PC-9 (cell line): ENCODE data around the gene CEP68. TPM values are rescaled to one million over a fixed set of nuclear protein-coding genes. Genes with fewer than 3 reads are reported as not detected.

Source experiments
- BruUV-seq: library from RNA; stranded (reverse); fragments of 400-500 nt; replicated peaks from 2 replicates; lab custom pipeline; 2021; lab: Mats Ljungman, UMichigan
- CTCF ChIA-PET: fragments of 300-600 bp; sonication (Branson Sonifier 250); formaldehyde crosslinking; loops from one replicate; lab custom pipeline; 2022; ENCODE audit warnings: antibody characterized with exemption; lab: Charles Lee
- POLR2A ChIA-PET: fragments of 300-600 bp; sonication (Branson Sonifier 250); formaldehyde crosslinking; loops from one replicate; lab custom pipeline; 2022; ENCODE audit warnings: antibody characterized with exemption; ENCODE audit not compliant: unreplicated experiment; lab: Charles Lee
- DNase-seq, 2 experiments: peaks; one replicate each; pipeline versions ENCODE4 v3.0.0 to v3.0.0-alpha.2; 2015 to 2022; ENCODE audit warnings: mixed read lengths in 1 of 2
- H2AFZ ChIP-seq: fragments of 200-600 bp; sonication (generic); 2 replicates; pipeline ENCODE4 v1.8.1; 2017; ENCODE audit warnings: antibody characterized with exemption
- H3F3A ChIP-seq: fragments of 200-600 bp; sonication (generic); 2 replicates; pipeline ENCODE4 v1.8.1; 2017; ENCODE audit warnings: antibody characterized with exemption, mild to moderate bottlenecking, low read depth; ENCODE audit not compliant: insufficient read depth
- H3K27ac ChIP-seq: fragments of 200-600 bp; sonication (generic); 2 replicates; pipeline ENCODE4 v1.6.1; 2016; ENCODE audit warnings: mixed run types
- H3K27me3 ChIP-seq: fragments of 200-600 bp; sonication (generic); 2 replicates; pipeline ENCODE4 v1.6.1; 2016; ENCODE audit warnings: low read depth, mixed run types; ENCODE audit not compliant: insufficient read depth
- H3K36me3 ChIP-seq: fragments of 200-600 bp; sonication (generic); 2 replicates; pipeline ENCODE4 v1.6.1; 2016; ENCODE audit warnings: low read depth, mixed run types
- H3K4me1 ChIP-seq: fragments of 200-600 bp; sonication (generic); replicated peaks from 2 replicates; pipeline ENCODE4 v1.6.1; 2016; ENCODE audit warnings: mixed run types; ENCODE audit not compliant: insufficient read depth
- H3K4me2 ChIP-seq: fragments of 200-600 bp; sonication (generic); 2 replicates; pipeline ENCODE4 v1.6.1; 2017; ENCODE audit warnings: mixed run types
- H3K4me3 ChIP-seq: fragments of 200-600 bp; sonication (generic); 2 replicates; pipeline ENCODE4 v1.6.1; 2016; ENCODE audit warnings: mixed run types
- H3K79me2 ChIP-seq: fragments of 200-600 bp; sonication (generic); 2 replicates; pipeline ENCODE4 v1.6.1; 2017; ENCODE audit warnings: low read depth, mixed run types
- H3K9me2 ChIP-seq: fragments of 200-600 bp; sonication (generic); 2 replicates; pipeline ENCODE4 v1.8.1; 2017; ENCODE audit warnings: mild to moderate bottlenecking; ENCODE audit not compliant: insufficient read depth
- H3K9me3 ChIP-seq: fragments of 200-600 bp; sonication (generic); 2 replicates; pipeline ENCODE4 v1.8.1; 2016; ENCODE audit warnings: low read depth; ENCODE audit not compliant: insufficient read depth
- H4K20me1 ChIP-seq: fragments of 200-600 bp; sonication (generic); 2 replicates; pipeline ENCODE4 v1.8.1; 2017; ENCODE audit not compliant: insufficient read depth
- CTCF ChIP-seq: fragments of 200-600 bp; sonication (generic); conservative IDR thresholded peaks from 2 replicates; pipeline ENCODE4 v1.6.1; 2017; ENCODE audit warnings: mixed run types, antibody characterized with exemption, mild to moderate bottlenecking, moderate library complexity
- EZH2 ChIP-seq: fragments of 200-600 bp; sonication (generic); IDR thresholded peaks from 2 replicates; pipeline ENCODE4 v1.8.0; 2017; ENCODE audit warnings: antibody characterized with exemption, low read depth
- intact Hi-C: fragments of 100-400 bp; cut with micrococcal nuclease; formaldehyde crosslinking; loops from one replicate; pipeline ENCODE4 v1.10.0; 2022; ENCODE audit not compliant: unreplicated experiment
- total RNA-seq: library from RNA; stranded (reverse); gene quantifications from 2 replicates; pipeline ENCODE4 v1.2.3, GENCODE V29; 2021

CEP68 gene
- total RNA-seq, 1 experiment from 2014 or later = 10.8 TPM

GRCh38 chr2:65067806-65068553 is 11.8 kb downstream of the CEP68 start:
- no peaks in the 10 kb centered on the region for H3K27me3 ChIP-seq
- no peak for TF ChIP-seq CTCF
- TF ChIP-seq EZH2 = no peak
- H3K79me2 ChIP-seq = no peaks in the 10 kb centered on the region
- peaks cover 7% of the 10 kb centered on the region; the same call in 1 of the 2 replicates for H4K20me1 ChIP-seq
- no peak for DNase-seq
- H3K4me1 ChIP-seq = peaks cover 17% of the 10 kb centered on the region
- no peak overlapping the region for H3K4me2 ChIP-seq
- no peak overlapping the region for H2AFZ ChIP-seq
- BruUV-seq = no TSS peak
- H3F3A ChIP-seq = peaks cover 20% of the 10 kb centered on the region; the same call in 1 of the 2 replicates
- no peaks in the 10 kb centered on the region for H3K36me3 ChIP-seq
- no peak overlapping the region for H3K27ac ChIP-seq
- CTCF ChIA-PET = no interaction called here
- intact Hi-C loops = loop anchor here (10.0 kb wide), 1 partner anchor 97 kb away; no protein-coding TSS in a partner anchor
- no peak overlapping the region for H3K4me3 ChIP-seq
- no peaks in the 10 kb centered on the region for H3K9me2 ChIP-seq
- POLR2A ChIA-PET = interaction anchor here (0.6 to 0.7 kb wide), 2 partner anchors 9 to 189 kb away, joined by 3 to 5 read pairs; no protein-coding TSS in a partner anchor
- H3K9me3 ChIP-seq = no peaks in the 10 kb centered on the region

GRCh38 chr2:65069439-65069824 is 13.2 kb downstream of the CEP68 start:
- Histone ChIP-seq H3K79me2 (no peaks in the 10 kb centered on the region), H4K20me1 (peaks cover 11% of the 10 kb centered on the region; the same call in 1 of the 2 replicates), H3K4me1 (peaks cover 12% of the 10 kb centered on the region), H3K9me2 (no peaks in the 10 kb centered on the region), H3K27ac (no peak overlapping the region), H3K36me3 (no peaks in the 10 kb centered on the region), H3K27me3 (no peaks in the 10 kb centered on the region), H3F3A (peaks cover 26% of the 10 kb centered on the region; the same call in 1 of the 2 replicates), H3K9me3 (no peaks in the 10 kb centered on the region), H3K4me2 (no peak overlapping the region), H2AFZ (no peak overlapping the region), H3K4me3 (no peak overlapping the region)
- CTCF ChIA-PET = no interaction called here
- POLR2A ChIA-PET = interaction anchor here (0.8 kb wide), 1 partner anchor 61 kb away, joined by 3 read pairs; the partner anchor contains the start of gene RAB1A
- no TSS peak for BruUV-seq
- TF ChIP-seq EZH2 = no peak
- no peak for TF ChIP-seq CTCF
- DNase-seq = no peak
- intact Hi-C loops = loop anchor here (10.0 kb wide), 1 partner anchor 95 kb away; no protein-coding TSS in a partner anchor

- ChIA-PET CTCF (no interaction called here), POLR2A (interaction anchor here (0.6 to 0.8 kb wide), 2 partner anchors 18 to 60 kb away, joined by 3 to 11 read pairs; partner anchors contain the start of gene RAB1A)
- no TSS peak for BruUV-seq
- no peak for TF ChIP-seq CTCF
- no peak for TF ChIP-seq EZH2
- no peak for DNase-seq
- H3K4me1 ChIP-seq = peaks cover 3% of the 10 kb centered on the region; the same call in 1 of the 2 replicates
- H3K27ac ChIP-seq = no peak overlapping the region
- H3K36me3 ChIP-seq = no peaks in the 10 kb centered on the region
- intact Hi-C loops = no loop called here
- no peaks in the 10 kb centered on the region for H3K9me3 ChIP-seq
- no peaks in the 10 kb centered on the region for H3K79me2 ChIP-seq
- no peak overlapping the region for H3K4me2 ChIP-seq
- no peaks in the 10 kb centered on the region for H3K27me3 ChIP-seq
- H4K20me1 ChIP-seq = peaks cover 9% of the 10 kb centered on the region; the same call in 1 of the 2 replicates
- H3K9me2 ChIP-seq = no peaks in the 10 kb centered on the region
- no peak overlapping the region for H3K4me3 ChIP-seq
- no peak overlapping the region for H2AFZ ChIP-seq
- peaks cover 27% of the 10 kb centered on the region; the same call in 1 of the 2 replicates for H3F3A ChIP-seq
These were observed 14.1 kb downstream of the CEP68 start for GRCh38 chr2:65070172-65070830.
